ENCODE data around the gene CYTH3.

CYTH3 gene

GRCh38 chr7:6279341-6279740 lies 6.9 kb upstream of the CYTH3 start:
- no peak overlapping the region for H3K27ac ChIP-seq
- TF ChIP-seq CTCF (IDR thresholded peaks at IDR 0.05), result no peak
- TF ChIP-seq ZFX (IDR thresholded peaks at IDR 0.05; ENCODE audit: borderline replicate concordance), result no peak

GRCh38 chr7:6278749-6279310 lies 6.4 kb upstream of the CYTH3 start:
- no peak for TF ChIP-seq CTCF (IDR thresholded peaks at IDR 0.05)
- no peak for TF ChIP-seq ZFX (IDR thresholded peaks at IDR 0.05; ENCODE audit: borderline replicate concordance)
- no peak overlapping the region for H3K27ac ChIP-seq

GRCh38 chr7:6277476-6277875 lies 5.1 kb upstream of the CYTH3 start:
- TF ChIP-seq ZFX (IDR thresholded peaks at IDR 0.05; ENCODE audit: borderline replicate concordance) (no peak), CTCF (IDR thresholded peaks at IDR 0.05) (no peak)
- H3K27ac ChIP-seq, result no peak overlapping the region

GRCh38 chr7:6276911-6277408 lies 4.5 kb upstream of the CYTH3 start:
- TF ChIP-seq ZFX (IDR thresholded peaks at IDR 0.05; ENCODE audit: borderline replicate concordance) (no peak), CTCF (IDR thresholded peaks at IDR 0.05) (no peak)
- H3K27ac ChIP-seq, result no peak overlapping the region

GRCh38 chr7:6274743-6275142 lies 2.3 kb upstream of the CYTH3 start:
- TF ChIP-seq CTCF (IDR thresholded peaks at IDR 0.05) (no peak), ZFX (IDR thresholded peaks at IDR 0.05; ENCODE audit: borderline replicate concordance) (no peak)
- no peak overlapping the region for H3K27ac ChIP-seq

- no peak overlapping the region for H3K27ac ChIP-seq
- TF ChIP-seq ZFX (IDR thresholded peaks at IDR 0.05; ENCODE audit: borderline replicate concordance) (no peak), CTCF (IDR thresholded peaks at IDR 0.05) (no peak)
Observed at GRCh38 chr7:6273917-6274630, 1.6 kb upstream of the CYTH3 start.

GRCh38 chr7:6273380-6273837 lies 985 bp upstream of the CYTH3 start:
- TF ChIP-seq CTCF (IDR thresholded peaks at IDR 0.05) (no peak), ZFX (IDR thresholded peaks at IDR 0.05; ENCODE audit: borderline replicate concordance) (no peak)
- H3K27ac ChIP-seq, result no peak overlapping the region

All from 22Rv1 (cell line).